ENCODE data around the gene SEMA3C. TPM values are rescaled to one million over a fixed set of nuclear protein-coding genes. Genes with fewer than 3 reads are reported as not detected.

SEMA3C gene
- total RNA-seq, 1 experiment from 2014 or later: 63.5 TPM

DNA sequence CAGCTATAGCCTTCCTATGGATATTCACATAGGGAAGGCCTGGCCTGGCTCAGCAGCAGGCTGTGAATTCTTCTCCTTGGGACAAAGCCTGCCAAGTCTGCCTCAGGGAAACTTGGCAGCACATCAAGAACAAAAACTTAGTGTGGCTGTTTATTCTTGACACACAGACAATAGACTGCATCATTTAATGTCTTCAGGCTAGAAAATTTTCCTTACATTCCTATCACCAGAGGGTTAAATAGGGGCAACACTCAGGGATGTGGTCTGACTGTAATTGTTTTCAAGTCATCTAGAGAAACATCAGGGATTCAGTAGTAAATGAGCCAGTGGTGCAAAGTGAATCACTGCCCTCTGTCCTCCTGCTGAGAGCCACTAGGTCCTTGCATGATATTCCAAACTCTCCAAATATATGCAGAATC lies 137.3 kb downstream of the SEMA3C start:
- peak; percentile 64 for DNase-seq (ENCODE audit: low read depth)

- DNase-seq (ENCODE audit: low read depth): no peak
These were observed 137.7 kb downstream of the SEMA3C start for GRCh38 chr7:80781146-80781545.

DNA sequence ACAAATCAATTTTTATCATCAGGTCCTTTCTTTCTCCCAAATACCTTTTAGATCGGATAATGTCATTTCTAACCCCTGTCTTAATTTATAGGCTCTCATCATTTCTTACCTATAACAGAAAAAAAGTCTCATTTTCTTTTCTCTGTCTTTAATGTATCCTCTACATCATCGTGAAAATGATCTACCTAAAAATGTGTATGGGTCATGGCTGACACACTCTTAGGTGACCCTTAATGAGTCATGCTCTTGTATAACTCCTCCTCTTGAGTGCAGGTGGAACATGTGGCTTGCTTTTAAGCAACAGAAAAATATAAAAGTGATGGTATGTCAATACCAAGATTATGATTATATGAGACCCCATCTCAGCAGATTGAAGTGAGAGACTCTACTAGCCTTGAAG lies 139.4 kb downstream of the SEMA3C start:
- DNase-seq (ENCODE audit: low read depth): no peak

DNA sequence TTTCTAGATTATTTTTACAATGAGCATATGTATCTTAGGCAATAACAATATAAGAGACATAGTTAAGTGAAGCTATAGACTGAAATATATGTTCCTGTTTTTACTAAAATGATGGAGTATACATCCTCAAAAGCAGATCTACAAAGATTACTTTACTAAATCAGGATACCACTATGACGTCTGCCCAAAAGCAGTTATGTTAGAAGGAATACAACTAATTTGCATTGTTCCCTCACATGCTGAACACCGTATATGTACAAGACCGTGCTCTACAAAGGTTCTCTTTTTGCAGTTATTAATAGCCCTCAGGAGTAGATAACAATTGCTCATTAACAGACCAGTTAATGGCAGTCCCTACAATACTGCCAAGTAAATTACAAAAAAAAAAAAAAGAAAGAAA lies 143.0 kb downstream of the SEMA3C start:
- DNase-seq (ENCODE audit: low read depth): no peak

DNA sequence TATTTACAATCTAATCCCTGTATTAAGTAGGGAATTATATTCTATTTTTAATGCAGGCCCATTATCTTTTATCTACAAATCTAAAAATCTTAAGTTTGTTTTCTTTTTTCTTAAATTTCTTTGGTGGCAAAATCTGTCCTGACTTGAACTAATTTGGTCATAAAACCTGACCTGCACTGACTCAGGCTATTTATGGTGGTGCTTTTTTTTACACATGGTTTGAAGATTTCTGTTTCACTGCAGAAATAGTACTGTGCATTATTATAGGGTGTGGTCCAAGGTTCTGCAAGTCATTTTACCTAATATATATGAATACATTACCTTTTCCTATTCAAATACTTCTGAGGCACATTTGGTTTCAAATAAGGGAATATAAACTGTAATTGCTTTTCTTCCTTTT lies 143.4 kb downstream of the SEMA3C start:
- DNase-seq (ENCODE audit: low read depth): no peak

- no peak for DNase-seq (ENCODE audit: low read depth)
These were observed 144.0 kb downstream of the SEMA3C start for GRCh38 chr7:80774843-80775242.

DNA sequence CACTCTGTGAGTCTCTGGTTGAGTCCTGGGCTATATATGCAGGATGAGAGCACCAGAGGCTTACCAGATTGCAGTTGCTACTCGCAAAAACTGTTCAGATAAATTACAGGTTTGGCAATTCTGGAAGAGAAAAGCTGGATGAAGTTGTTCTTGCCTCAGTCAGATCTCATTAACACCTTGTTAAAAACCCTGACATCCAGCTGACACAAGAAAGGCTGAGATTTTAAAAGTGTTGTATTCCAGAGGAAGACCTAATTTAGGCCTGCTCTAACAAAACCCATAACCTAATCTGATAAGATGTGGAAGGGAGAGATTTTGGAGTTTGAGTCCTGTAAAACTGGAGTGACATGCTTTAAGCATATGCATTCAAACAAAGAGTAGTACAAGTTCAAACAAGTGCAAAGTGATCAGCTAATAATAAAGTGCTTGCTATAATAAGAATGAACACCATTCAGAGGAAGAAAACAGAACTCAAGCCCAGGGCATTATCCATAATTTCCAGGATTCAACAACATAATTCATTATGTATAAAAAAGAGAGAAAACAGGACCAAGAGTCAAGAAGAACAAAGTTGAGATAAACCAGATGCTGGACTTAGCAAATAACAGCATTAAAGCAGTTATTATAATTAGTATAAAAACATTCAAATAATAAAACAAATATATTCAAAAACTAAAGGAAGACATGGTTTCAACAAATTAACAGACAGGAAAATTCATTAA lies 144.9 kb downstream of the SEMA3C start:
- DNase-seq (ENCODE audit: low read depth): no peak

DNA sequence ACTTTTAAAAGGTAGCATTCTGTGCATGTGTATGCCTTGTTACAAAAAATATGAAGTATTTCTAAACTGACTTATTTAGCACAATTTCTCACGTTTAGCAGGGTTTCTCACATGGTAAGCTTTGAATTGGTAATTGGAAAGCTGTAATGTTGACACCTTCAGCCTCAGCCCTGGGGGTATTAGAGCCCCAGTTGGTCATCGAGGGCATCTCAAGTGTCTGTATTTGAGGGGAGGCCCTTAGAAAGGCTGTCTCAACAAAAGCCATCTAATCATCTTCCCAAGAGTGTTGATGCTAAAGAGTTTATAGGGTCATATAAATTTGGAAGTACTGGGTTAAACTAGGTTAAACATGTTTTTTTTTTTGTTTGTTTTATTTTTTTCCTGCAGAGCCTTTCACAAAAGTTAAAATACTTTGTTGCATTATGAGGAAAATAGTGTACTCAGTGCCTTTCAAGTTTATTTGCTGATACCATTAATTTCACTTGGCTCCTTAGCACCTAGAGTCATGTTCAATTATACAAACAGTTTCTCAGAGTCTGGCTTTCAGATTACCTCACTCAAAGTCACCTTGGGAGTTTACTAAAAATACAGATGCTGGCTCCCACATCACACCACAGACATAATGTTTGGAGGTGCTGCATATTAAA lies 146.4 kb downstream of the SEMA3C start:
- no peak for DNase-seq (ENCODE audit: low read depth)

DNA sequence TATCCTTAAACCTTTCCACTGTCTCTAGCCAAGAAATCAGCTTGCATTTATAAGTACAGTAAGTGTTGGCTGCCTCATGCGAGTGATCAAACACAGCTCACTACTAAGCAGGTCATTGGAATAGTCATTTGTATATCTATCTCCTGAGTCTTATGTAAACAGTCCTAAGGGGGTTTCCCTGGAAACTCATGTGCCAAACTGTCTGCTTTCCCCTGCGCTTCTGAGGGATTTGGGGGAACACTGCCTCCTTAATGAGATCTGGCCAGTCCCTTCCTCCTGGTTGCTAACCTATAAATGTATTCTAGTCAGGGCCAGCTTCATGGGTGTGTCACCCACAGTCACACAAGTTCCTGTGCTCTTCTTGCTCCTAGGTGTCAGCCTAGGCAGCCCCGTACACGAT lies 147.3 kb downstream of the SEMA3C start:
- peak; percentile 54 for DNase-seq (ENCODE audit: low read depth)

- peak; percentile 12 for DNase-seq (ENCODE audit: low read depth)
These were observed 148.2 kb downstream of the SEMA3C start for GRCh38 chr7:80770675-80771081.

- DNase-seq (ENCODE audit: low read depth): no peak
These were observed 148.8 kb downstream of the SEMA3C start for GRCh38 chr7:80770061-80770460.

DNA sequence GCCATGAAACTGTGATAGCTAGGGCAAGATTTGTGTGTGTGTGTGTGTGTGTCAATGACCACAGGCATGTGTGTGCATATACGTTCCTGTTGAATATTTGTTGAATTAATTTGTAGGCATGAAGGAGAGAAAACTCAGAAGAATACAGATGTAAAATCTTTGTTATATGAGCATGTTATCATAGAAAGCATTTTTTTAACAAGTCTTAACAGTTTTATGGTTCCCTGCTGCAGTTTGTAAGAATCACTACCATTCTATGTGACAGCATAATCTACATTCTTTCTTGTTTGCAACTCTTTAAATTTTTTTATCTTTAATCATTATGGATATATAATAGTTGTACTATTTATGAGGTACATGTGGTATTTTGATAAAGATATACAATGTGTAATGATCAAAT lies 150.1 kb downstream of the SEMA3C start:
- no peak for DNase-seq (ENCODE audit: low read depth)

- DNase-seq (ENCODE audit: low read depth): no peak
These were observed 151.2 kb downstream of the SEMA3C start for GRCh38 chr7:80767654-80768053.

DNA sequence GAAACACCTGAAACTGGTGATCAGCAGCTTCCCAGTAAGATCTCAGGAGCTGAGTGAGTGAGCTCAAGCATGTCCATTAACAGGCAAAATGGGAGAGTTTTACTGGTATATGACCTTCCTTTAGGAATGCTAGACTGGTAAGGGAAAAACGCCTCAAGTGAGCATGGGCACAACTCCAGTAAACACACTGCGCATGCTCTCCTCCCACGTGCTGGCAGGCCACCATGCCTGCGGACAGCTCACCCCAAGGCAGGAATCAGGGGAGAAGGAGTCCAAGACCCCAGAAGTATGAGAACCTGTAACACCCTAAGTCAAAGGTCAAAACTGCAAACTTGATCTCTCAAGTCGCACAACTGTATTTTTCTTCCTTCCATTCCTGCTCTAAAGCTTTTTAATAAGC lies 152.1 kb downstream of the SEMA3C start:
- DNase-seq (ENCODE audit: low read depth): no peak

DNA sequence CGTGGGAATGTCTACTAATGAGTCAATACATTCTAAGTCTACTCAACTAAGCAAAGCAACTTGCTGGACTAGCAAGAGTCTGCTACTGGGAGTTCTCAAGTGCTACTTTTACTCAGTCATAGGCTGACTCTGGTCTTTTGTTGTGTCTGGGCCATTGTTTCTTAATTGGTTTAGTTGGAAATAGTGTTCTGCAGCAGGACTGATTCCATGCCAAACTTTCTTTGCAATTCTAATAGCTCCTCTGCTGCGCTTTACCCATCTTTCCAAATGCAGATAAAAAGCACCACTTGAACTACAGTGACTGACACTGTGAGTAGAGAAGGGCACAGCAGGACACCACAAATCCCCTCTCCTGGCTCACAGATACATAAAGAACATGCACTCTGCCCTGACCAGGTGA lies 154.7 kb downstream of the SEMA3C start:
- no peak for DNase-seq (ENCODE audit: low read depth)

DNA sequence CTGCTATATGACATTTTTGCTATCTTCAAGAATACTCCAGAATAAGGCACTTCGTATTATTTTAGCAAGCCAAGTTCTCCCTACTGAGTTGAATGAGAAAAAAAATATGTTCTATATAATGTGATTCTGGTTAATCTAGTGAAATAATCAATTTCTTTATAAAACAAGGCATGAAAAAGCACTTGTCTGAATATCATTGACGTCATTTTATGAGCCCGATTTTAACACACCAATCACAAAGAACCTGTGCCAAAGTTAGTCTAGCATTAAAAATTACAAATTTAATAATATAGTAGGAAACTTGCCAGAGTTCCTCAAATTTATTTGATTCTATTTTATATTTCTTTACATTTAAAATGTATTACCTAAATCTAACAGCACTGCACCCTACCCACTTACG lies 155.1 kb downstream of the SEMA3C start:
- DNase-seq (ENCODE audit: low read depth): no peak

GRCh38 chr7:80763289-80763688 lies 155.6 kb downstream of the SEMA3C start:
- DNase-seq (ENCODE audit: low read depth): no peak

- no peak for DNase-seq (ENCODE audit: low read depth)
These were observed 158.6 kb downstream of the SEMA3C start for GRCh38 chr7:80760292-80760691.

- no peak for DNase-seq (ENCODE audit: low read depth)
These were observed 165.7 kb downstream of the SEMA3C start for GRCh38 chr7:80752954-80753690.

DNA sequence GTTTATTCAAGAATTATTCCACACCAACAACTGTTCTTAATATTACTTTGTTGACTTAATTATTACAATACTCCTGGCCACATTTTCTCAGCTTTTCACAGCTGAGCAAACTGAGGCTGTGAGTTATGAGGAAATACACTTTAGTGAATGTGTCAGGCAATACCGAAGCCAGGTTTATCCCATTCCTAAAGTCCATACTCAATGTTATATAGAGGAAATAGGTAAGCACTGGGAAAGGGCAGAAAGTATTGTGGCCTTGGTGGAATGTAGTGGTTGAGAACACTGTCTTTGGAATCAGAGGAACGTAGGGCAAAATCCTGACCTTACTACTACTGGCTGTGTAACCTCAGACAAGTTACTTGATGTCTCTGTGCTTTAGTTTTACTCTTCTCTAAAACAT lies 169.6 kb downstream of the SEMA3C start:
- DNase-seq (ENCODE audit: low read depth): no peak

- no peak for DNase-seq (ENCODE audit: low read depth)
These were observed 170.3 kb downstream of the SEMA3C start for GRCh38 chr7:80748363-80749042.

GRCh38 chr7:80740778-80741545 lies 177.9 kb downstream of the SEMA3C start:
- DNase-seq (ENCODE audit: low read depth): no peak
